ENCODE data around the gene KLF17. TPM values are rescaled to one million over a fixed set of nuclear protein-coding genes. Genes with fewer than 3 reads are reported as not detected.

KLF17 gene
- total RNA-seq, 1 experiment from 2014 or later = 0.74 TPM

- DNase-seq (ENCODE audit: low read depth) = no peak
These were observed 32.7 kb downstream of the KLF17 start for GRCh38 chr1:44151332-44151731.

- no peak for DNase-seq (ENCODE audit: low read depth)
These were observed 33.2 kb downstream of the KLF17 start for GRCh38 chr1:44151808-44152207.

GRCh38 chr1:44152692-44153091, 34.1 kb downstream of the KLF17 start:
- DNase-seq (ENCODE audit: low read depth) = no peak

- DNase-seq (ENCODE audit: low read depth) = no peak
These were observed 35.4 kb downstream of the KLF17 start for GRCh38 chr1:44154049-44154448.

GRCh38 chr1:44157903-44158302, 39.3 kb downstream of the KLF17 start:
- no peak for DNase-seq (ENCODE audit: low read depth)

GRCh38 chr1:44158871-44159270, 40.2 kb downstream of the KLF17 start:
- DNase-seq (ENCODE audit: low read depth) = no peak

- DNase-seq (ENCODE audit: low read depth) = no peak
These were observed 42.9 kb downstream of the KLF17 start for GRCh38 chr1:44161546-44161945.

GRCh38 chr1:44168520-44169098, 50.0 kb downstream of the KLF17 start:
- peak; percentile 10 for DNase-seq (ENCODE audit: low read depth)

- peak; percentile 13 for DNase-seq (ENCODE audit: low read depth)
These were observed 51.7 kb downstream of the KLF17 start for GRCh38 chr1:44170281-44170823.

GRCh38 chr1:44174630-44175029, 56.0 kb downstream of the KLF17 start:
- DNase-seq (ENCODE audit: low read depth) = no peak

Small RNAs within 50 kb of the gene (small RNA-seq; reads per million reads assigned to genes)
- gene AL035417.1 (not detected), gene OOSP1P1 (not detected), gene RF00019 (not detected), gene RN7SL479P (not detected)

Other genes with a start within 250 kb of the KLF17 start
- 0.32 TPM in 1 of 2 replicates, not detected in the other for gene ARTN, start 185.0 kb upstream of the KLF17 start, total RNA-seq (2014; rRNA removed; shearing (Covaris generic))
- 26.6 and 28.3 TPM in 2 replicates for gene IPO13, start 171.9 kb upstream of the KLF17 start, total RNA-seq (2014; rRNA removed; shearing (Covaris generic))
- 91.4 and 100 TPM in 2 replicates for gene DPH2, start 148.8 kb upstream of the KLF17 start, total RNA-seq (2014; rRNA removed; shearing (Covaris generic))
- 176 and 229 TPM in 2 replicates for gene ATP6V0B, start 143.9 kb upstream of the KLF17 start, total RNA-seq (2014; rRNA removed; shearing (Covaris generic))
- gene B4GALT2, start 139.6 kb upstream of the KLF17 start, total RNA-seq (2014; rRNA removed; shearing (Covaris generic)) = 119 and 133 TPM in 2 replicates
- 8.4 and 9.6 TPM in 2 replicates for gene CCDC24, start 127.2 kb upstream of the KLF17 start, total RNA-seq (2014; rRNA removed; shearing (Covaris generic))
- gene SLC6A9, start 87.4 kb upstream of the KLF17 start, total RNA-seq (2014; rRNA removed; shearing (Covaris generic)) = 4.1 and 6.4 TPM in 2 replicates
- not detected in 2 replicates for gene KLF18, start 22.8 kb downstream of the KLF17 start, total RNA-seq (2014; rRNA removed; shearing (Covaris generic))
- gene DMAP1, start 94.7 kb downstream of the KLF17 start, total RNA-seq (2014; rRNA removed; shearing (Covaris generic)) = 10.4 and 12.7 TPM in 2 replicates
- 74.3 and 80.1 TPM in 2 replicates for gene ERI3, start 236.4 kb downstream of the KLF17 start, total RNA-seq (2014; rRNA removed; shearing (Covaris generic))

Data from HT1080 (cell line).